Measurements from ENCODE around the gene UGT1A10.
A peak's percentile ranks its signal among the peaks of the same experiment; 100 is the strongest.
"Not testable (repeated sequence)": the region's sequence is repeated elsewhere in the genome, so short reads cannot be mapped to it uniquely, and the experiment has no call there.

UGT1A10 gene

GRCh38 chr2:233691443-233692433 lies 55.5 kb downstream of the UGT1A10 start:
- peak; percentile 89 for FAIRE-seq

GRCh38 chr2:233692648-233693047 lies 56.4 kb downstream of the UGT1A10 start, which contains the start of gene UGT1A6:
TSS of gene UGT1A6 (plus strand) at chr2:233692890. CDS start at chr2:233693005, 115 bp downstream.
- peak; percentile 71 for DNase-seq (ENCODE audit: low spot score)
- FAIRE-seq = peak; percentile 94

More at GRCh38 chr2:233691443-233692433, 55.5 kb downstream of the UGT1A10 start:
- peak; percentile 74 for DNase-seq (ENCODE audit: low spot score)

DNA sequence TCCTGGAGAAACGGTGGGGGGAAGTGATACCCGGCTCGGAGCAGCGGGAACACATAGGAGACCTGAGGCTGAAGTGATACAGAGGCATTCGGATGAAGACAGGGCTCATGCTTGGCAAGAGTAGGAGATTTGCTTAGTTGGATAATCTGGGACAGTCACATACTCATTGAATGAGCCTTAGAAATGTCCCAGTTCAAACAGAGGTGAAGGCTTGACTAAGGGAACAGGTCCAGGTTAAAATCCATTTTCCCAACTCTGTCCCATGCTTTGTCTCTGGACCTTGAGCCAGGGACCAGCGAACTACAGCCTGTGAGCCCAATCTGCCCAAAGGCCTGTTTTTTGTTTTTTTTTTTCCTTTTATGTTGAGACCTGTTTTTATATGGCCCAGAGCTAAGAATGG lies 57.7 kb downstream of the UGT1A10 start:
- DNase-seq (ENCODE audit: low spot score) = peak; percentile 63
- no peak for FAIRE-seq

GRCh38 chr2:233698740-233699139 lies 62.5 kb downstream of the UGT1A10 start:
- DNase-seq (ENCODE audit: low spot score) = peak; percentile 45
- no peak for FAIRE-seq

DNA sequence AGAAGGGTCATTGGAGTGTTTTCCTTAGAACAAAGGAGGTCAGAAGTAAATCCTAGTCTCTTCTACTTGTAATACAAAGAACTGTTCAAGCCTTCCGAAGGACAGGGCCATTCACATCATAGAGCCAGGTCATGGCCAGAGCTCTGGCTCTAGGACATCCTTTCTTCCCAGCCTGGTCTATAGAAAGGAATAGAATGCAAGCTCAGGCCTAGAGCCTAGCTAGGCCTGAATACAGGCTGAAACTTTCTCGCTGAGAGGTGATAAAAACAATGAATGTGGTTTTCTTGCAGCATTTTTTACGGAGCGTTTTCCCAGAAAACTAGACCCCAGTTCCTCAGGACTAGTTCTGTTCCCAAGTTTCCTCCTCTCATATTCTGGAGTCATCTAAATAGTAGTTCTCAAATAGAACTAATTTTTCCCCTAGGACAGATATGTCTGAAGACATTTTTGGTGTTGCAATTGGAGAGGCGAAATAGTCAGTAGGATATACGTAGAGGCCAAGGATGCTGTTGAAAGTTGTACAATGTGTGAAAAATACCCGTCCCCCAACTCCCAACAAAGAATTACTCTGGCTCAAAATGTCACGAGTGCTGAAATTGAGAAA lies 63.3 kb downstream of the UGT1A10 start:
- DNase-seq (ENCODE audit: low spot score) = peak; percentile 37
- no peak for FAIRE-seq

- peak; percentile 100 for FAIRE-seq
- peak; percentile 98 for DNase-seq (ENCODE audit: low spot score)
Measured at GRCh38 chr2:233700028-233700635, 63.9 kb downstream of the UGT1A10 start.

DNA sequence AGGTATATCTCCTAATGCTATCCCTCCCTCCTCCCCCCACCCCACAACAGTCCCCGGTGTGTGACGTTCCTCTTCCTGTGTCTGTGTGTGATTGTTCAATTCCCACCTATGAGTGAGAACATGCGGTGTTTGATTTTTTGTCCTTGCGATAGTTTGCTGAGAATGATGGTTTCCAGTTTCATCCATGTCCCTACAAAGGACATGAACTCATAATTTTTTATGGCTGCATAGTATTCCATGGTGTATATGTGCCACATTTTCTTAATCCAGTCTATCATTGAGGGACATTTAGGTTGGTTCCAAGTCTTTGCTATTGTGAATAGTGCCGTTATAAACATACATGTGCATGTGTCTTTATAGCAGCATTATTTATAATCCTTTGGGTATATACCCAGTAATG lies 64.6 kb downstream of the UGT1A10 start:
- not testable (repeated sequence) for FAIRE-seq

GRCh38 chr2:233702238-233702637 lies 66.0 kb downstream of the UGT1A10 start:
- no peak for DNase-seq (ENCODE audit: low spot score)
- FAIRE-seq = peak; percentile 69

More for the DNA sequence above, 64.6 kb downstream of the UGT1A10 start:
- not testable (repeated sequence) for DNase-seq (ENCODE audit: low spot score)

GRCh38 chr2:233705911-233706506 lies 69.8 kb downstream of the UGT1A10 start:
- peak; percentile 79 for FAIRE-seq
- DNase-seq (ENCODE audit: low spot score) = peak; percentile 52

DNA sequence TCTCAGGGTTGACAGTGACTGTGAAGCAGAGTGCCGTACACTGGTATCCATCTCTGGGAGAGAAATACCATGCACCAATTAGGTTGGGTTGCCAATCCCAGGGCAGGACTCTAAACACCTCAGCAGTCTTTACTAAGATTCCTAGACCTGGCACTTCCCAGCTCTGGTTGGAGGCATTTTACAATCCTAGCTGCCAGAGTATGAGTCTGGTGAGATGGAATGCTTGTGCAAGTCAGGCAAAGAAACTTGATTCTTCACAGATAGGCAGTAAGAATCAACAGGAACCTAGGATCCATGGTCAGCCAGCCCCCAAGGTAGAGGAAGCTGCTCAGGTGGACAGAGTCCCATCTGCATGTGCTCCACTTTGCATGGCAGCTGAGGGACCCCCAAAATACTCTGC lies 70.5 kb downstream of the UGT1A10 start:
- DNase-seq (ENCODE audit: low spot score) (peak; percentile 76), FAIRE-seq (peak; percentile 87)

GRCh38 chr2:233707940-233708644 lies 71.8 kb downstream of the UGT1A10 start:
- FAIRE-seq (peak; percentile 88), DNase-seq (ENCODE audit: low spot score) (peak; percentile 62)

GRCh38 chr2:233708942-233709341 lies 72.7 kb downstream of the UGT1A10 start:
- no peak for DNase-seq (ENCODE audit: low spot score)
- FAIRE-seq = no peak

DNA sequence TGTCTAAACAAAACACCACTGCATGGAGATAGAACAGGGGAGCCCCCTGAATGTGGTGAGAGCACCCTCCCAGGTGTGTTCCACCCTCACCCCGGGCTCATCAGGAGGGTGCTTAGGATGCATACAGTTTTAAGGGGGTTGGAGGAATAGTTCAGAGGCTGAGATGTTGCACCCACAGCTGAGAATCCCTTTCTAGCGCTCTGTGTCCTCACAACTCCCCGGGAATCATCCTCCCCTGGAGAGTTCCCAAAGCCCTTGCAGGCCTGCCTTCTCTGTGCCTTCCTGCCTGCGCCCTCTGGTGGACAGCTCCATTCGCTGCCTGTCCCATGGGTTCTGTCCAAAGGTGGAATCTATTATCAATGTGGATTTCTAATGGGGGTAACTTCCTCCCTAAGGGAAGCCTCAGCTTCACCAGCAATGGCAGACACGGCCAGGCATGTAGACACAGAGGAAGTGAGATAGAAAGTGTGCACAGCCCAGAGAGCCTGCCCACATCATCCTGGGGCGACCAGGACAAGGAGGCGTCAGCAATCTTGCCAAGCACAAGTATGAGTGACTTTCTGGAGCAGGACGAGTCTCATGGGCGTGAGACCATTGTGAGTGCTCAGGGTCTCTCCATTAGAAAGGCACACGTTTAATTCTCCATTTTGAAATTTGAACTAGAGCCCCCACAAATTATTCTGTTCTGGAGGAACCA lies 75.2 kb downstream of the UGT1A10 start:
- FAIRE-seq = peak; percentile 11

GRCh38 chr2:233712611-233713261 lies 76.5 kb downstream of the UGT1A10 start, which contains the start of gene UGT1A5:
TSS of gene UGT1A5 (plus strand) at chr2:233712907. CDS start at chr2:233712992, 85 bp downstream.
- DNase-seq (ENCODE audit: low spot score) = no peak
- no peak for FAIRE-seq

More for the DNA sequence above, 75.2 kb downstream of the UGT1A10 start:
- DNase-seq (ENCODE audit: low spot score) = peak; percentile 60

DNA sequence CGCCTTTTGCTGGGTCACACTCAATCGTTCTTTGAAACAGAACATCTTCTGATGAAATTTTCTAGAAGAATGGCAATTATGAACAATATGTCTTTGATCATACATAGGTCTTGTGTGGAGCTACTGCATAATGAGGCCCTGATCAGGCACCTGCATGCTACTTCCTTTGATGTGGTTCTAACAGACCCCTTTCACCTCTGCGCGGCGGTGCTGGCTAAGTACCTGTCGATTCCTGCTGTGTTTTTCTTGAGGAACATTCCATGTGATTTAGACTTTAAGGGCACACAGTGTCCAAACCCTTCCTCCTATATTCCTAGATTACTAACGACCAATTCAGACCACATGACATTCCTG lies 77.0 kb downstream of the UGT1A10 start:
- FAIRE-seq = no peak
- DNase-seq (ENCODE audit: low spot score) = no peak

GRCh38 chr2:233714121-233714520 lies 77.9 kb downstream of the UGT1A10 start:
- DNase-seq (ENCODE audit: low spot score) = peak; percentile 61
- FAIRE-seq = peak; percentile 89

DNA sequence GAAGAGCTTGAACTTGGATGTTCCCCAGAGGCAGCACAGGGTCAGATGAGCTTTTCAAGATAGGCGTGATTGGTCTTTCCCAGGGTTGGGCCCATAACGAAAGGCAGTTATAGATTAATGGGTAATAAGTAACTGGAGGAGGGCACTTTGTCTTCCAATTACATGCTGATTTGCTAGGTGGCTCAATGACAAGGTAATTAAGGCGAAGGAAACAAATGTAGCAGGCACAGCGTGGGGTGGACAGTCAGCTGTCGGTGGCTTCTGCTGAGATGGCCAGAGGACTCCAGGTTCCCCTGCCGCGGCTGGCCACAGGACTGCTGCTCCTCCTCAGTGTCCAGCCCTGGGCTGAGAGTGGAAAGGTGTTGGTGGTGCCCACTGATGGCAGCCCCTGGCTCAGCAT lies 82.3 kb downstream of the UGT1A10 start, which contains the start of gene UGT1A4:
UGT1A4 (plus strand) TSS at position 185 of the 400 bp plus-strand sequence; CDS start at position 270, 85 bp downstream.
- DNase-seq (ENCODE audit: low spot score) (no peak), FAIRE-seq (no peak)

- FAIRE-seq = no peak
- no peak for DNase-seq (ENCODE audit: low spot score)
Measured at GRCh38 chr2:233728723-233729301, 92.6 kb downstream of the UGT1A10 start, which contains the start of gene UGT1A3. TSS of gene UGT1A3 (plus strand) at chr2:233729042. CDS start at chr2:233729127, 85 bp downstream.

All from RCC 7860 (cell line).